HG03060 (cell line): ENCODE data around the gene DMAC2.
"Not testable (repeated sequence)": the region's sequence is repeated elsewhere in the genome, so short reads cannot be mapped to it uniquely, and the experiment has no call there.

Experiments
- ATAC-seq: cut with Tn5 transposase; IDR thresholded peaks from one replicate; pipeline ENCODE4 v1.9.1; 2021; ENCODE audit warnings: low read depth, moderate number of reproducible peaks; ENCODE audit not compliant: unreplicated experiment

The DMAC2 gene

GRCh38 chr19:41443813-41444455 lies 4.2 kb upstream of the DMAC2 start:
- no peak for ATAC-seq

GRCh38 chr19:41442473-41443355 lies 3.0 kb upstream of the DMAC2 start, which contains the start of gene ERICH4:
Gene ERICH4, plus strand, starts transcription at chr19:41443156. Its CDS starts 14 bp downstream, at chr19:41443170.
- ATAC-seq = no peak

- ATAC-seq = no peak
These were observed 1.7 kb upstream of the DMAC2 start for GRCh38 chr19:41441321-41441945.

- ATAC-seq = no peak
These were observed 1.7 kb downstream of the DMAC2 start for GRCh38 chr19:41437944-41438574.

- ATAC-seq = no peak
These were observed 3.1 kb downstream of the DMAC2 start for GRCh38 chr19:41436674-41436951.

GRCh38 chr19:41435936-41436673 lies 3.6 kb downstream of the DMAC2 start:
- ATAC-seq = no peak

- not testable (repeated sequence) for ATAC-seq
These were observed 4.3 kb downstream of the DMAC2 start for GRCh38 chr19:41435376-41435775.

- no peak for ATAC-seq
These were observed 5.3 kb downstream of the DMAC2 start for GRCh38 chr19:41434450-41434849.

GRCh38 chr19:41433171-41433570 lies 6.5 kb downstream of the DMAC2 start:
- ATAC-seq = no peak

GRCh38 chr19:41431426-41432386 lies 8.0 kb downstream of the DMAC2 start:
- no peak for ATAC-seq

- ATAC-seq = no peak
These were observed 8.8 kb downstream of the DMAC2 start for GRCh38 chr19:41430922-41431321.

- ATAC-seq = no peak
These were observed 11.2 kb downstream of the DMAC2 start for GRCh38 chr19:41428481-41428859.

GRCh38 chr19:41427647-41428480 lies 11.8 kb downstream of the DMAC2 start:
- no peak for ATAC-seq

- no peak for ATAC-seq
These were observed 12.6 kb downstream of the DMAC2 start, which contains the start of gene B3GNT8 for GRCh38 chr19:41426952-41427646. Gene B3GNT8, minus strand, starts transcription at chr19:41427374. Its CDS starts 596 bp downstream, at chr19:41426778.

GRCh38 chr19:41426116-41426841 lies 13.4 kb downstream of the DMAC2 start:
- ATAC-seq = no peak

- ATAC-seq = no peak
These were observed 14.3 kb downstream of the DMAC2 start for GRCh38 chr19:41425174-41426115.
